Ishikawa (cell line): ENCODE measurements around the gene ATXN1.

Source experiments
- CEBPB ChIP-seq: IDR thresholded peaks from 2 replicates; pipeline ENCODE4 v1.6.1; 2012
- EGR1 ChIP-seq: IDR thresholded peaks from 2 replicates; pipeline ENCODE4 v1.6.1; 2012
- EP300 ChIP-seq: IDR thresholded peaks from 2 replicates; pipeline ENCODE4 v1.6.1; 2012; ENCODE audit warnings: borderline replicate concordance
- RAD21 ChIP-seq: IDR thresholded peaks from 2 replicates; pipeline ENCODE4 v1.6.1; 2012; ENCODE audit warnings: low read depth
- TAF1 ChIP-seq: IDR thresholded peaks from 2 replicates; pipeline ENCODE4 v1.6.1; 2012; ENCODE audit warnings: low read depth, mild to moderate bottlenecking
- TCF12 ChIP-seq: IDR thresholded peaks from 2 replicates; pipeline ENCODE4 v1.6.1; 2012; ENCODE audit warnings: low read depth
- YY1 ChIP-seq: IDR thresholded peaks from 2 replicates; pipeline ENCODE4 v1.6.1; 2012; ENCODE audit warnings: low read depth
- TF ChIP-seq, protein P1 (sequence below): IDR thresholded peaks from 2 replicates; pipeline ENCODE4 v1.6.1; 2012

- TF ChIP-seq YY1 (no peak), EGR1 (no peak), TAF1 (no peak), RAD21 (no peak), EP300 (no peak), CEBPB (no peak), TCF12 (no peak)
- TF ChIP-seq, protein P1, sequence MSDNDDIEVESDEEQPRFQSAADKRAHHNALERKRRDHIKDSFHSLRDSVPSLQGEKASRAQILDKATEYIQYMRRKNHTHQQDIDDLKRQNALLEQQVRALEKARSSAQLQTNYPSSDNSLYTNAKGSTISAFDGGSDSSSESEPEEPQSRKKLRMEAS: no peak
These were observed 348.3 kb downstream of the ATXN1 start for GRCh38 chr6:16412982-16413381.
